ENCODE results near the gene HIBCH.

Gene HIBCH

GRCh38 chr2:190188289-190188688 is 131.3 kb downstream of the HIBCH start:
- DNase-seq (ENCODE audit: low read depth), result no peak

GRCh38 chr2:190186238-190186637 is 133.4 kb downstream of the HIBCH start:
- no peak for DNase-seq (ENCODE audit: low read depth)

- DNase-seq (ENCODE audit: low read depth), result no peak
These were observed 134.2 kb downstream of the HIBCH start for GRCh38 chr2:190185380-190185779.

- no peak for DNase-seq (ENCODE audit: low read depth)
These were observed 135.2 kb downstream of the HIBCH start for GRCh38 chr2:190184460-190184859.

GRCh38 chr2:190183539-190183938 is 136.1 kb downstream of the HIBCH start:
- no peak for DNase-seq (ENCODE audit: low read depth)

GRCh38 chr2:190182071-190182524 is 137.5 kb downstream of the HIBCH start:
- DNase-seq (ENCODE audit: low read depth), result no peak

- no peak for DNase-seq (ENCODE audit: low read depth)
These were observed 138.4 kb downstream of the HIBCH start for GRCh38 chr2:190181123-190181669.

GRCh38 chr2:190180313-190181122 is 139.1 kb downstream of the HIBCH start:
- no peak for DNase-seq (ENCODE audit: low read depth)

- DNase-seq (ENCODE audit: low read depth), result no peak
These were observed 139.8 kb downstream of the HIBCH start for GRCh38 chr2:190179754-190180312.

GRCh38 chr2:190178066-190178722 is 141.4 kb downstream of the HIBCH start:
- no peak for DNase-seq (ENCODE audit: low read depth)

- DNase-seq (ENCODE audit: low read depth), result no peak
These were observed 142.2 kb downstream of the HIBCH start for GRCh38 chr2:190177249-190178040.

- no peak for DNase-seq (ENCODE audit: low read depth)
These were observed 146.2 kb downstream of the HIBCH start for GRCh38 chr2:190173392-190173791.

- no peak for DNase-seq (ENCODE audit: low read depth)
These were observed 149.0 kb downstream of the HIBCH start for GRCh38 chr2:190170673-190171072.

GRCh38 chr2:190169221-190170072 is 150.2 kb downstream of the HIBCH start:
- no peak for DNase-seq (ENCODE audit: low read depth)

- DNase-seq (ENCODE audit: low read depth), result no peak
These were observed 151.9 kb downstream of the HIBCH start for GRCh38 chr2:190167702-190168101.

GRCh38 chr2:190165491-190165890 is 154.1 kb downstream of the HIBCH start:
- no peak for DNase-seq (ENCODE audit: low read depth)

GRCh38 chr2:190162851-190163250 is 156.8 kb downstream of the HIBCH start:
- DNase-seq (ENCODE audit: low read depth), result no peak

GRCh38 chr2:190159453-190159852 is 160.2 kb downstream of the HIBCH start:
- DNase-seq (ENCODE audit: low read depth), result no peak

GRCh38 chr2:190158798-190159434 is 160.7 kb downstream of the HIBCH start:
- no peak for DNase-seq (ENCODE audit: low read depth)
